Smooth muscle cell (in vitro differentiated cells): ENCODE results near the gene MGAT5. TPM values are rescaled to one million over a fixed set of nuclear protein-coding genes. Genes with fewer than 3 reads are reported as not detected.
A peak's percentile ranks its signal among the peaks of the same experiment; 100 is the strongest.

Source experiments
- DNase-seq: peaks from one replicate; lab custom pipeline; 2025; ENCODE audit not compliant: unreplicated experiment; lab: John Stamatoyannopoulos, UW
- H2AFZ ChIP-seq: fragments of 200-600 bp; sonication (generic); 2 replicates; pipeline ENCODE4 v1.6.0; 2016; ENCODE audit warnings: antibody characterized with exemption, low read depth, mild to moderate bottlenecking
- H3F3A ChIP-seq: fragments of 200-600 bp; sonication (generic); 2 replicates; pipeline ENCODE4 v1.6.0; 2017; ENCODE audit warnings: antibody characterized with exemption, low read depth
- H3K27ac ChIP-seq: fragments of 200-600 bp; sonication (generic); 2 replicates; pipeline ENCODE4 v1.5.1; 2016; ENCODE audit warnings: low read depth, mild to moderate bottlenecking
- H3K27me3 ChIP-seq: fragments of 200-600 bp; sonication (generic); 2 replicates; pipeline ENCODE4 v1.6.1; 2016; ENCODE audit warnings: low read depth, mild to moderate bottlenecking
- H3K36me3 ChIP-seq: fragments of 200-600 bp; sonication (generic); 2 replicates; pipeline ENCODE4 v1.5.1; 2016; ENCODE audit warnings: low read depth
- H3K4me1 ChIP-seq: fragments of 200-600 bp; sonication (generic); 2 replicates; pipeline ENCODE4 v1.5.1; 2016; ENCODE audit warnings: low read depth
- H3K4me2 ChIP-seq: fragments of 200-600 bp; sonication (generic); 2 replicates; pipeline ENCODE4 v1.6.0; 2016; ENCODE audit warnings: mild to moderate bottlenecking
- H3K4me3 ChIP-seq: fragments of 200-600 bp; sonication (generic); 2 replicates; pipeline ENCODE4 v1.5.1; 2016; ENCODE audit warnings: mild to moderate bottlenecking
- H3K79me2 ChIP-seq: fragments of 200-600 bp; sonication (generic); 2 replicates; pipeline ENCODE4 v1.6.0; 2016; ENCODE audit warnings: low read depth, mild to moderate bottlenecking
- H3K9ac ChIP-seq: fragments of 200-600 bp; sonication (generic); 2 replicates; pipeline ENCODE4 v1.6.0; 2016; ENCODE audit warnings: low read depth
- H3K9me3 ChIP-seq: fragments of 200-600 bp; sonication (generic); replicated peaks from 2 replicates; pipeline ENCODE4 v1.5.1; 2016; ENCODE audit warnings: low read depth
- H4K20me1 ChIP-seq: fragments of 200-600 bp; sonication (generic); 2 replicates; pipeline ENCODE4 v1.6.0; 2016; ENCODE audit warnings: low read depth
- WGBS: methylation state at CpG from one replicate; pipeline ENCODE4 v1.1.7; 2016; ENCODE audit warnings: low lambda C conversion rate; 5-methylcytosine and 5-hydroxymethylcytosine counted together
- polyA plus RNA-seq: library from polyadenylated mRNA; unstranded; fragments of >200 nt; fragmentation: Nextera tagmentation; extraction: Ambion mirVana; gene quantifications from 2 replicates; pipeline ENCODE4 v1.2.1, GENCODE V29; 2016
- total RNA-seq: library from RNA; depleted of rRNA; stranded (reverse); fragments of >200 nt; gene quantifications from 2 replicates; pipeline ENCODE4 v1.2.3, GENCODE V29; 2014
- TF ChIP-seq, protein P1 (sequence below): fragments of 200-600 bp; sonication (generic); IDR thresholded peaks from 2 replicates; pipeline ENCODE4 v1.5.1; 2017; ENCODE audit warnings: borderline replicate concordance, mild to moderate bottlenecking, antibody characterized with exemption; ENCODE audit not compliant: insufficient read depth, poor library complexity, severe bottlenecking

The MGAT5 gene
- total and polyA plus RNA-seq, 2 experiments from 2014 or later: 4.5 to 33.8 TPM

DNA sequence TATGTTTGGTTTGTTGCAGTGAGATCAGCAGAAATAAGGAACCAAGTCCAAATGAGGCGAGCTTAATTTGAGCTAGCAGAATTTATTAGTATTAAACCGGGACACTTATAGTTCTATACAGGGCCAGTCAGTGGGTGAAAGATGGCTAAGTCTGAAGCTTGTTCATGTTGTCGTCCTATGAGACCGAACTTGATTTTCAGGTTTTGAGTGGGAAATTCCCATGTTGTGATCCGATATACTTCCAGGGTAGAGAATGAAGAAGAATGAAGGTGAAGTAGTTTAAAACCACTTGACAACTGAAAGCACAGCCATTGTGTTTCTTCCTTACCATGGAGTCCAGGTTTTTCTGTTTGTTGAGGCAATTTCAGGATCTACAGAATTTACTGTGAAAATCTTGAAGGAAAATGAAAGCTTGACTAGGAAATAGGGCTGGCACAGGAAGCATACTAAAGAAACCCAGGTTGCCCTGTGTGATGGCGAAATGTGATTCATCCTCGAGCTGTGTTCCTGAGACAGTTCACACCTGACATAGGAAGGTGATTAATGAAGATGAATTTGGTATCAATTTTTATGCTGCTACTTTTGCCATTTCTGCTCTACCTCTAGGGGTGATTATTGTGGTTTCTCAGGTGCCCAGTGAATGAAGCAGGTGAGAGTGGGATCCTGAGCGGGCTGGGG lies 37.6 kb upstream of the MGAT5 start:
- peak overlapping the region; percentile 41 for H3K27ac ChIP-seq
- peaks cover 66% of the 10 kb centered on the region for H4K20me1 ChIP-seq
- no peaks in the 10 kb centered on the region for H3F3A ChIP-seq
- DNase-seq: no peak
- H3K4me3 ChIP-seq: no peak overlapping the region
- H3K27me3 ChIP-seq: no peaks in the 10 kb centered on the region
- H3K36me3 ChIP-seq: no peaks in the 10 kb centered on the region
- H3K79me2 ChIP-seq: no peaks in the 10 kb centered on the region
- TF ChIP-seq, protein P1, sequence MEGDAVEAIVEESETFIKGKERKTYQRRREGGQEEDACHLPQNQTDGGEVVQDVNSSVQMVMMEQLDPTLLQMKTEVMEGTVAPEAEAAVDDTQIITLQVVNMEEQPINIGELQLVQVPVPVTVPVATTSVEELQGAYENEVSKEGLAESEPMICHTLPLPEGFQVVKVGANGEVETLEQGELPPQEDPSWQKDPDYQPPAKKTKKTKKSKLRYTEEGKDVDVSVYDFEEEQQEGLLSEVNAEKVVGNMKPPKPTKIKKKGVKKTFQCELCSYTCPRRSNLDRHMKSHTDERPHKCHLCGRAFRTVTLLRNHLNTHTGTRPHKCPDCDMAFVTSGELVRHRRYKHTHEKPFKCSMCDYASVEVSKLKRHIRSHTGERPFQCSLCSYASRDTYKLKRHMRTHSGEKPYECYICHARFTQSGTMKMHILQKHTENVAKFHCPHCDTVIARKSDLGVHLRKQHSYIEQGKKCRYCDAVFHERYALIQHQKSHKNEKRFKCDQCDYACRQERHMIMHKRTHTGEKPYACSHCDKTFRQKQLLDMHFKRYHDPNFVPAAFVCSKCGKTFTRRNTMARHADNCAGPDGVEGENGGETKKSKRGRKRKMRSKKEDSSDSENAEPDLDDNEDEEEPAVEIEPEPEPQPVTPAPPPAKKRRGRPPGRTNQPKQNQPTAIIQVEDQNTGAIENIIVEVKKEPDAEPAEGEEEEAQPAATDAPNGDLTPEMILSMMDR: no peak
- peaks cover 15% of the 10 kb centered on the region for H3K4me1 ChIP-seq
- H2AFZ ChIP-seq: no peak overlapping the region
- H3K9ac ChIP-seq: no peak overlapping the region
- WGBS: 90% methylated on average over 8 of the region's 8 CpGs
- H3K4me2 ChIP-seq: no peak overlapping the region
- no peaks in the 10 kb centered on the region for H3K9me3 ChIP-seq

DNA sequence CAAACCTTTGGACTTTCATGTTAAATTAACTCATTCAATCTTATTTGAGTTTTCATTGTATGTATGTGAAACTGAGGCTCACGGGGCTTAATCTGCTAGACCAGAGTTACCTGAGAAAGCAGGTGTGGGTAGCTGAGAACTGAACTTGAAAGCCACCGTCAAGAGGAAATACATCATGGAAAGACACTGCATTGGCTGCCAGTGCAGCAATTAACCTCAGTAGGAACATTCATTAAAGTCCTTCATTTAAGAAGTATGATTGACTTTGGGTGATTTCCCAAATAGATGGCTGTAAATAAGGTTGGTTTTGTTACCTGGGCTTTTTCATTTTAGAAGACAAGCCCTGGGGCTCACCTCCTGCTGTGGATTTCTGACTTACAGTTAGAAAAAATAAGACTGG lies 36.5 kb upstream of the MGAT5 start:
- Histone ChIP-seq H3K27me3 (no peaks in the 10 kb centered on the region), H3K27ac (no peak overlapping the region), H2AFZ (no peak overlapping the region), H3K4me3 (no peak overlapping the region), H3K4me1 (peaks cover 17% of the 10 kb centered on the region), H3K4me2 (no peak overlapping the region), H4K20me1 (peaks cover 75% of the 10 kb centered on the region), H3K9me3 (no peaks in the 10 kb centered on the region), H3K36me3 (no peaks in the 10 kb centered on the region), H3K79me2 (peaks cover 4% of the 10 kb centered on the region), H3F3A (no peaks in the 10 kb centered on the region), H3K9ac (no peak overlapping the region)
- 90% methylated on average over 2 of the region's 2 CpGs for WGBS
- no peak for DNase-seq
- TF ChIP-seq, protein P1: no peak

DNA sequence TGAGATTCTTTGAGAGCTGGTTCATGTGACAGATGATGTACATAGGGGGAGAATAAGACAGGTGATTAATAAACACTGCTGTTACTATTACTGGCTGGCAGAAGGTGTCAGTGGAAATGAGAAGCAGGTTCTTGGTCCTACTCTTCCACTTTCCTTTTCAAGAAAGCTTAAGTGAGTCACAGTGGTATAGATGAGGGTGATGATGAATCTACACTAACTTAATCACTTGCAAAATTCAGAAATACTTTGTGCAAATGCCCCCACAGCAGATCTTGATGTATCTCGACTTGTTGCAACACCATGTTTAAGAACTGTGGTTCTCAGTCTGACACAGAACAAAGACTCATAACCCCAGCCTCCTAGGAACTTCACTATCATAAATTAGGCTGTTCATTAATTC lies 35.9 kb upstream of the MGAT5 start:
- H3K4me1 ChIP-seq: peaks cover 17% of the 10 kb centered on the region
- H3K4me3 ChIP-seq: no peak overlapping the region
- DNase-seq: no peak
- no peaks in the 10 kb centered on the region for H3F3A ChIP-seq
- WGBS: 81% methylated on average over 1 of the region's 1 CpG
- TF ChIP-seq, protein P1: no peak
- H3K27me3 ChIP-seq: no peaks in the 10 kb centered on the region
- no peaks in the 10 kb centered on the region for H3K36me3 ChIP-seq
- no peak overlapping the region for H3K27ac ChIP-seq
- H3K9me3 ChIP-seq: no peaks in the 10 kb centered on the region
- H2AFZ ChIP-seq: no peak overlapping the region
- H3K79me2 ChIP-seq: peaks cover 4% of the 10 kb centered on the region
- H4K20me1 ChIP-seq: peaks cover 73% of the 10 kb centered on the region
- no peak overlapping the region for H3K9ac ChIP-seq
- no peak overlapping the region for H3K4me2 ChIP-seq

DNA sequence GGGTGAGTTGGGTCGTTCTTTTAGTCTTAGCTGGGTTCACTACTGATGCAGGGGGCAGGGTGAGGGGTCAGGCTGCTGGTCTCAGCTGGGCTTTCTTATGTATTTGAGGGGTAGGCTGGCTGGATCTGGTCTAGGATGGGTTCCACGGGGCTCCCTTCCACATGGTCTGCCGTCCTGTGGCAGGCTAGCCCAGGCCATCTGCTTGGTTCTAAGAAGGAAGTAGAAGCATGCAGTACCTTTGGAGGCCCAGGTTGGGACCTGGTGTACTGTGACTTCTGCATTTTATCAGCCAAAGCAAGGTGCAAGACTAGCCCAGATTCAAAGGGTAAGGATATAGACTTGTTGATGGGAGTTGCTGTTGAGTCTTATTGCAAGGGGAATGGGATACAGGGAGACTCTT lies 35.5 kb upstream of the MGAT5 start:
- no peak overlapping the region for H3K4me2 ChIP-seq
- H3K79me2 ChIP-seq: peaks cover 5% of the 10 kb centered on the region
- TF ChIP-seq, protein P1: no peak
- DNase-seq: no peak
- H4K20me1 ChIP-seq: peaks cover 73% of the 10 kb centered on the region
- no peak overlapping the region for H3K9ac ChIP-seq
- H3K4me3 ChIP-seq: no peak overlapping the region
- peaks cover 17% of the 10 kb centered on the region for H3K4me1 ChIP-seq
- H3F3A ChIP-seq: no peaks in the 10 kb centered on the region
- no peaks in the 10 kb centered on the region for H3K36me3 ChIP-seq
- H3K9me3 ChIP-seq: no peaks in the 10 kb centered on the region
- H3K27ac ChIP-seq: no peak overlapping the region
- 91% methylated on average over 3 of the region's 3 CpGs for WGBS
- no peak overlapping the region for H2AFZ ChIP-seq
- H3K27me3 ChIP-seq: no peaks in the 10 kb centered on the region
